GM18520 (cell line): ENCODE results near the gene AQP5.

Experiments
- ATAC-seq: cut with Tn5 transposase; IDR thresholded peaks from one replicate; pipeline ENCODE4 v1.9.1; 2021; ENCODE audit not compliant: unreplicated experiment

Gene AQP5

GRCh38 chr12:49932023-49932422, 29.6 kb upstream of the AQP5 start:
- ATAC-seq, result no peak

GRCh38 chr12:49932533-49933130, 29.0 kb upstream of the AQP5 start:
- no peak for ATAC-seq

- no peak for ATAC-seq
Measured at GRCh38 chr12:49933796-49934195, 27.9 kb upstream of the AQP5 start.

- ATAC-seq, result no peak
Measured at GRCh38 chr12:49934505-49934904, 27.2 kb upstream of the AQP5 start.

GRCh38 chr12:49936925-49937324, 24.7 kb upstream of the AQP5 start:
- no peak for ATAC-seq

GRCh38 chr12:49937639-49938300, 23.9 kb upstream of the AQP5 start:
- no peak for ATAC-seq

- no peak for ATAC-seq
Measured at GRCh38 chr12:49939307-49939706, 22.4 kb upstream of the AQP5 start.

- ATAC-seq, result no peak
Measured at GRCh38 chr12:49939707-49940106, 22.0 kb upstream of the AQP5 start.

- ATAC-seq, result no peak
Measured at GRCh38 chr12:49941556-49942511, 19.8 kb upstream of the AQP5 start.

- ATAC-seq, result no peak
Measured at GRCh38 chr12:49942512-49942893, 19.2 kb upstream of the AQP5 start.

GRCh38 chr12:49942921-49943624, 18.6 kb upstream of the AQP5 start:
- no peak for ATAC-seq

GRCh38 chr12:49943625-49943960, 18.1 kb upstream of the AQP5 start:
- ATAC-seq, result no peak

GRCh38 chr12:49944046-49944445, 17.6 kb upstream of the AQP5 start:
- no peak for ATAC-seq

- no peak for ATAC-seq
Measured at GRCh38 chr12:49944718-49945117, 17.0 kb upstream of the AQP5 start.

GRCh38 chr12:49945394-49946080, 16.1 kb upstream of the AQP5 start:
- no peak for ATAC-seq

- ATAC-seq, result no peak
Measured at GRCh38 chr12:49946086-49946485, 15.6 kb upstream of the AQP5 start.

GRCh38 chr12:49946497-49946896, 15.2 kb upstream of the AQP5 start:
- ATAC-seq, result no peak

GRCh38 chr12:49947593-49948226, 14.0 kb upstream of the AQP5 start:
- ATAC-seq, result no peak

- ATAC-seq, result no peak
Measured at GRCh38 chr12:49948866-49949845, 12.5 kb upstream of the AQP5 start.
